ENCODE results near the gene TDRD3.
A peak's percentile ranks its signal among the peaks of the same experiment; 100 is the strongest.
"Not testable (repeated sequence)": the region's sequence is repeated elsewhere in the genome, so short reads cannot be mapped to it uniquely, and the experiment has no call there.

TDRD3 gene

DNA sequence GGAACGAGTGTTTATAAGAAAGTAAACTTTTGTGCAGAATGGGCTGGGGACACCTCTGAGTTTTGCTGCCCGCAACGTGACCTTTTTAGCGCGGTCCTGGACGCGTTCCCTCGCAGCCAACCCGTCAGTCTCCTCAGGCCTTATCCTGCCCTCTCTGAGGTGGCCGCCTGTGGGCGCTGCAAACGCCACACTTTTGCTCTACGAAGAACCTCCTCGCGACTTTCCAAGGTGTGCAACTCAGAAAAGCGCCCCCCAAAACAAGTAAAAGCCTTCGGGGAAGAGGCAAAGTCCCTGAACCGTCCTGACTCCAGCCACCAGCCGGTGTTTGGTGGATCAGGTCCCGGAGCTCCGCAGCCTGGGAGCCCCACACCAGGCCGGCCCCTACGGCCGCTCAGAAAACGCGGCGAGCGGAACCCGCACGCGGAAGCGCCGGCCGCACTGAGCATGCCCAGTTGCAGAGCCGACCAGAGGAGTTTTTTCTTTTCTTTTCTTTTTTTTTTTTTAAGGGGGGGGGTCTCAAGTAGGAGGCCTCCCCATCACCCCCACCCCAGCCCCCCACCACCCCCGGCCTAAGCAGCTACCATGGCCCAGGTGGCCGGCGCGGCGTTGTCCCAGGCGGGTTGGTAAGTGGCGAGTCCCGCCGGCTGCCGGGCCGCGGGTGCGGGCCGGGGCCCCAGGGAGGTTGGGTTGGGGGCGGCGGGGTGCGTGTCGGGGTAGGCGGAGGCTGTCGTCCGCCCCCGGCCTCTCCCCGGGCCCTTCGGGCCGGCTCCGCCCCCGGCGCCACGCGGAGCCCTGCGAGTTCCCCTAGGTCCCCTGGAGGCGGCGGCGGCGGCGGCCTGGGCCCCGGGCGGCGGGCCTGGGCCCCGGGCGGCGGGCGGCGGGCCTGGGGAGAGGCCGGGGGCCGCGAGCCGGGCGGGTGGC is at the start of gene TDRD3:
TDRD3 (plus strand) TSS at position 438 of the 921 bp plus-strand sequence; CDS start at position 583, 145 bp downstream.
- DNase-seq (ENCODE audit: low read depth): peak; percentile 63

DNA sequence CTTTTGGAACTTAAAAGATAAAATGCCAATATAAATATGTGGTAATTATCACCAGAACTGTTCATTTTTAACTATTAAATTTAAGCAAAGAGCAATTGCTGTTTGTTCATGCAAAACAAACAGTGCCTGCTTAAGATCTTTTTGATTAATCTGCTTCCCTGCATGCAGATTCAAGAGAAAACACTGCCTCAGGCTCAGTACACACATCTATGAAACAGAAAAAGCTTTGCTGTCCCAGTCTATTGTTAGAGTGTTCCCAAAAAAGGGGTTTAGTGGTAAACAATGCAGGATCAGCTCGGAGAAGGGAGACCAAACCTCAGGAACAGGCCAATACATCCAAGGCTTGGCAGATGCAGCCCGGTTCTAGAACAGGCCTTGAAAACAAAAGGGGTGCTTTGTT is 49.3 kb upstream of the TDRD3 start:
- DNase-seq (ENCODE audit: low read depth): no peak

DNA sequence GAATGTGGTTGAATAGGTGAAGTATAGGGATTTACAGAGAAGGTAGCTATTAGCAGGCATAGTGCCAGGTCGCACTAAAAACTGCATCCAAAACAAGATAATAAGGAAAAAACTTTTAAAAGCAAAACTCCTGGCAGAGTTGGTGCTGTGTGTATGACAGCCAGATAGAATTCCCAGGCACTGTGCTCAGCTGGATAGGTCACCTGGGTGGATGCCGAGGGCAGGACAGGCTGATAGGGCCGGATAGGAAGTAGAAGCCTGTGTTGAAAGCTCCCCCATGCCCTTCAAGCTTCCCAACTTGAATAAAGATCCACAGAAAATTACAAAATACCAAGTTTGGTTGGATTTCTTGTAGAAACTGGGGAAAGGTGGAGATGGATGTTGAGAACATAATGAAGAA is 48.9 kb upstream of the TDRD3 start:
- DNase-seq (ENCODE audit: low read depth): no peak

DNA sequence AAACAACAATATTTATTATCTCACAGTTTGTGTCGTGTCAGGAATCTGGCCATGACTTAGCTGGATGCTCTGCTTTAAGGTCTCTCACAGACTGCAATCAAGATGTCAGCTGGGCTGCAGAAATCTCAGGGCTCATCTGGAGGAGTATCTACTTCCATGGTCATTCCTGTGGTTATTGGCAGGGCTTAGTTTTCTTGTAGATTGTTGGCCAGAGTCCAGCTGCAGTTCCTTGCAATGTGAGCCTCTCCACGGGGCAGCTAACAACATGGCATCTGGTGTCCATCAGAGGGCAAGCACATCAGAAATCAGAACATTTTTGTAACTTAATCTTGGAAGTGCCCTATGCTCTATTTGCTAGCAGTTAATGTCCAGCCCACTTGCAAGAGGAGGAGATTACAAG is 45.7 kb upstream of the TDRD3 start:
- DNase-seq (ENCODE audit: low read depth): no peak

DNA sequence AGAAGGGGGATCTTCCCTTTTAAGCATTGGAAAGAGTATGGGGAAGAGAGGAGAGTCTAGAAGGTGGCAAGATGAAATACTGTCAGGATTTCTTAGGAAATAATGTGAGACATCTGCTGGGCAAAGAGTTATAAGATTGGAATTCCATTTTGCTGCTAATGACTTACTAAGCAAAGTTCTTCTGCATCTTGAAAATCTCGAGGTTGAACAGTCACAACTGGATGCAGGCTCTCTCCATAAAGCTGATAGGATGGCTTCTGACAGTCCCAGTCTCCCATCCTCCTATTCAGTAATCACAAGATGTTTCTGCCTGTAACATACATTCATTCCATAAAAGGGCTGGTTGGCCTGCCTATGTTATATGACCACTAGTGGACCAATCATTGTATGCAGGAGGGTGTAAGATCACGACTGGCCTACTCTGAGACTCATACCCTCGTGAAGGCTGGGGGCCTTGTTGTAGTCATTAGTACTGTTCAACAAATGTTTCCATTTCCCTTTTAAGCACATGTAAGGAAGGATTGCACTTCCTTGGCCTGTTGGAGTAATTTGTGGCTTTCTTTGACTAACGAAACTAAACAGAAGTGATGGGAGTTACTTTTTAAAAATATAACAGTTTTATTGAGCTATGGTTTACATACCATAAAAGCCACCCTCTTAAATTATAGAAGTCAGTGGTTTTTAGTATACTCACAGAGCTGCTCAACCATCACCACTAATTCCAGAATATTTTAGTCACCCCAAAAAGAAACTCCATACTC is 45.0 kb upstream of the TDRD3 start:
- no peak for DNase-seq (ENCODE audit: low read depth)

DNA sequence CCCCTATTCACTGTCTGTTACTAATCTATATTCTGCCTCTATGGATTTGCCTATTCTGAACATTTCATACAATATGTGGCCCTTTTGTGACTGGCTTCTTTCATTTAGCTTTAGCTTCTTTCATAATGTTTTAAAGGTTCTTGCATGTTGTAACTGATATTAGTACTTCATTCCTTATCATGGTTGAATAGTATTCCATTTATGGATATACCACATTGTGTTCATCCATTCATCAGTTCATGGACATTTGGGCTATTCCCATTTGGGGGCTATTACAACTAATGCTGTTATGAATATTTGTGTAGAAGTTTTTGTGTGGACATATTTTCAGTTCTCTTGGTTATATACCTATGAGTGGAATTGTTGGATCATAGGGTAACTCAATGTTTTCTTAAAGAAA is 44.4 kb upstream of the TDRD3 start:
- DNase-seq (ENCODE audit: low read depth): no peak

DNA sequence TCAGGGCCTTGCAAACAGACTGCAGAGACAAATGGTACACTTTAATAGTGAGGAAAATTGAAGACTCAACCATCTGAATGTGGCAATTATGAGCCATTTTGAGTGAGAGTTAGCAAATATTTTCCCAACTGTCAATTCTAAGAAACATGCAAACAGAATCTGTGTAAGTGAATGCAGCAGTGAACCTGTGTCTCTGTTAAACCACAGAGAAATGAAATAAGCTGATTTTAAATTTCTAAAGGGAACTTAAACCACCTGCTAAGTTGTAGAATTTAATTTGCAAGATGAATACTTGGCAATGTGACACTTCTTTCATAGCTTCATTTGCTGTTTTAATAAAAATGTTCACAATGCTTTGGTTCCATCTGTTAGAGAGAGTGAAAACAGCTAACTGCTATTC is 42.0 kb upstream of the TDRD3 start:
- no peak for DNase-seq (ENCODE audit: low read depth)

DNA sequence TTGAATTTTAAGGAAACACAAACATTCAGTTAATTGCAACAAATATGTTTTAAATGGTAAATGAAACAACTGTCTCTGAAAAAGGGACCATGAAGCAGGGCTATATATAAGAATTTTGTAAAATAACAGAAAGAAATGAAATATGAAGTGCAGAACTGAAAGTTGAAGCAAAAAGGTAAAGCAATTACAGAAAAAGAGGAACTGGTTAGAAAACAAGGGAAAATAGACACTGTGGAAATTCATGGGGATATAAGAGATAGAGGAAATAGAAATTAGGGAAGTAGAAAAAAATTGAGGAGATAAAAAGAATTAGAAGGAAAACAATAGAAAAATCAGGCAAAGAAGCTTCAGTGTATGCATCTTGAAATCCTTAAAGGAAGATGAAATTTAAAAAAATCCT is 40.0 kb upstream of the TDRD3 start:
- DNase-seq (ENCODE audit: low read depth): no peak

DNA sequence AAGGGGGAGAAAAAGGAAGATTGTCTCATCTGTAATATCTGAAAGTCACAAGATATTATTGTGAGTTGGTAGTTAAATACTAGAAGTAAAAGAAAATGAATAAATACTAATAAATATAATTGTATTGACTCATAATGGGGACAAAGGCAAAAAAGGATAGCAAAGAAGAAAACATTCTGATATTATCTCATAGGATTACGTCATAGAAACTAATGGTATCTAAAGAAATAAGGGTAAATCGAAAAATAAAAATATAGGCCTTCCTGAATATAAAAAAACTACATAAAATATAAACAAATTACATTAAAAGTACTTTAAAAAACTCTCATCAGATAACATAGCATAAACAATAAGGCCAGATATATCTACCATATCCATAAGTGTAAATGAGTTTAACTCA is 38.6 kb upstream of the TDRD3 start:
- no peak for DNase-seq (ENCODE audit: low read depth)

DNA sequence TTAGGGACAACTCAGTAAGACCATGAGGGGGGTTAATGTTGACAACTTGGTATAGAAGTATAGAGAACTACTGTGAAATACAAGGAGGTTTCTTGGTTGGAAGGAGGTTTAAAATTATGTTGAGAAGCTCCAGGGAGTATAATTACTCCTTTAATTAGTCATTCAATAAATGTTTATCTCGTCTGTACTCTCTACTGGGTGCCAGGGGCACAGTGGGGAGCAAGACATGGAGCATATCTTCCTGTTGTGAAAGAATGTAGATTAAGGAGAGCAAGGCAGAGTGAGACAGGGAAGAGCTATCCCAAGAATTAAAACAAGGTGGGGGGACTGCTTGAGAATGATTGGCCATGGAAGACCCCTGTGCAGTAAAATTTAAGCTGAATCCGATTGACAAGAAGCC is 33.7 kb upstream of the TDRD3 start:
- DNase-seq (ENCODE audit: low read depth): no peak

DNA sequence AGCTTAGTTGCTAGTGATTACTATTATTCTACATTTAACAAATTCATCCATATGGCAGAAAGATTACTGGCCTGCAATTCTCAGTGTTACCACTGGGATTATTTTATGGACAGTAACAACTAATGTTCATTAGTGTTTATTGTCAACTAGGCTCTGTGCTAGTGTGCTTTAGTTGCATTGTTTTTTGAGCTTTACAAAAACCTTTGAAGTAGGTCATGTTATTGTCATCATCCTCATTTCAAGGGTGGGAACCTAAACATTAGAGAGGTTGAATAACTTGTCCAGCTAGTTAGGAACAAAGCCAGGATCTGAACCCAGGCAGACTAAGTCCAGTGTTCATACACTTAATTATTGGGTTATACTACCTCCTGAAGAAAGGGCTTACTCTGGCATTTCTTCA is 27.8 kb upstream of the TDRD3 start:
- no peak for DNase-seq (ENCODE audit: low read depth)

DNA sequence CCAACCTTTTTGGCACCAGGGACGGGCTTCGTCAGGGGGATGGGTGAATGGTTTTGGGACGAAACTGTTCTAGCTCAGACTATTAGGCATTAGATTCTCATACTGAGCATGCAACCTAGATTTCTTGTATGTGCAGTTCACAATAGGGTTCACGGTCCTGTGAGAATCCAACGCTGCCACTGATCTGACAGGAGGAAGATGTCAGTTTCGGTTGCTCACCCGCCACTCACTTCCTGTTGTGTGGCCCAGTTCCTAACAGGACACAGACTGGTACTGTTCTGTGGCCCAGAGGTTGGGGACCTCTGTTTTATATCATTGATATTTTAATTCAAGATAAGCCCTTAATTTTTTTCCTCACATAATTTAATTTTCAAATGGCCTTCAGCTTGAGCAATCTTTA is 26.7 kb upstream of the TDRD3 start:
- no peak for DNase-seq (ENCODE audit: low read depth)

DNA sequence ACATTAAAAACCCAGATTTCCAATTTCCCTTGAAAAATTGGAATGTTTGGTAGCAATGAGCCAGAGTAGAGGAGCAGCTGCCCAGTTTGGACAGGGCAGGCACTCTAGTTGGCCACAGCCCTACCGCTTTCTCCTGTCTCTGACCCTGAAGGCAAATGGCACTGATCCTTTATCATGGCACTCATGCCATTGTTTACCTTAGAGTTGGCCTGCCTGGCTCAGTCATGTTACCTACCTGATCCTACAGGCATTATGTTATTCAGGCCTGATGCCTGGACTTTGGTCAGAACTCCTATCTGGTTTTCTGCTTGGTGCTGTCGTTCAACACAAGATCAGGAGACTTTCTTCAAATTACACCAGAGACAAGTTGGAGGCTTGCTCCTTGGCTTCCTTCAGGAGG is 24.9 kb upstream of the TDRD3 start:
- DNase-seq (ENCODE audit: low read depth): no peak

DNA sequence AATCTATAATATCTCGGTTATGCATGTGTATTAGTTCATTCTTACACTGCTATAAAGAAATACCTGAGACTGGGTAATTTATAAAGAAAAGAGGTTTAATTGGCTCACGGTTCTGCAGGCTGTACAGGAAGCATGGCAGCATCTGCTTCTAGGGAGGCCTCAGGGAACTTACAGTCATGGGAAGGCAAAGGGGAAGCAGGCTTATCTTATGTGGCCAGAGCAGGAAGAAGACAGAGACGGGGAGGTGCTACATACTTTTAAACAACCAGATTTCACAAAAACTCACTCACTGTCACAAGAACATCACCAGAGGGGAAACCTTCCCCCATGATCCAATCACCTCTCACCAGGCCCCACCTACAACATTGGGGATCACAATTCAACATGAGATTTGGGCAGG is 17.7 kb upstream of the TDRD3 start:
- DNase-seq (ENCODE audit: low read depth): not testable (repeated sequence)

DNA sequence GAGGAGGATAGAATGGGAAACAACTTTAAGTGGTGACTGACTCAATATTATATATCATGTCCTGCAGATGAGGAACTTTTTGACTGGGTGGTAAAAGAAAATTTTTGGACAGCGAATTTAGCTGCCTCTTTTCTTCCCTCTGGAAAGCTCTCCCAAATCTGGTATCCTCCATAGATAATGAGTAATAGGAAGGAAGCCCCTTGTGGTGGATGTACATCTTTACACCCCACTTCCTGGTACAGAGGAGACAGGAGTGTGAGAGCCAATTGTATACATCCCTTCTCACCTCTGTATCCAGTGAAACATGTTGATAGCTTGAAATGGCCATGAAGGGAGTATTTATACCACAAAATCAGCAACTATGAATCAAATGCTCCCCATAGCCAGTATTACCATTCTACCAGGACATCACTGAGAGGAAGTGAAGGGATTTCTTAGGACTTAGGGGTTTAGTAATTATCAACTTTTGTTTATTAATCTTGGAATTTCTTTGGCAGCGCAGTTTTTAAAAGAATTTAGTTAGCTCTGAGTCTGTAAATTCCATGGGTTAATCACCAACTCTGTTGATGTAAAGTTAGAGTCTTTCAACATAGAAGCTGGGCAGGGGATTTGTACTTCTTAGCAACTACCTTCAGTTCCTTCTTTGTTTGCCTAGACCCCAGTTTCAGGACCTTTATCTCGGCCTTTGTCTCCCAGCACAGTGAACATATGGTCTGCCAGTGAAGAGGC is 17.0 kb upstream of the TDRD3 start:
- no peak for DNase-seq (ENCODE audit: low read depth)

DNA sequence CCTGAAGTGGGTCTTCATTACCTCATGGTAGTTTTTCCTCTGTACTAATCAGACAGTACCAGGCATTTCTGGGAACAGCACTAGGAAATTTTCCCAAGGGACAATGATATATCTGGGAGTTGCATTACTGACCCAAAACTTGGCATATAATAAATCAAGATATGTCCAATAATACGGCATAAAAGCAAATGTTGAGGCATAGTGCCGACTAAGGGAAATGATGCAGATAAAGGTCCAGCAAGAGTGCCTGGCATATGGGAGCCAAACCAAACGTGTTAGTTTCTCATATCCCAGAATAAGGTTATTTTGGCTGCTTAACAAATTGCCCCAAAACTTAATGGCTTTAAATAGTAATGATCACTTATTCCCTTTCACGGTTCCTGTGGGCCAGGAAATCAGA is 12.1 kb upstream of the TDRD3 start:
- no peak for DNase-seq (ENCODE audit: low read depth)

DNA sequence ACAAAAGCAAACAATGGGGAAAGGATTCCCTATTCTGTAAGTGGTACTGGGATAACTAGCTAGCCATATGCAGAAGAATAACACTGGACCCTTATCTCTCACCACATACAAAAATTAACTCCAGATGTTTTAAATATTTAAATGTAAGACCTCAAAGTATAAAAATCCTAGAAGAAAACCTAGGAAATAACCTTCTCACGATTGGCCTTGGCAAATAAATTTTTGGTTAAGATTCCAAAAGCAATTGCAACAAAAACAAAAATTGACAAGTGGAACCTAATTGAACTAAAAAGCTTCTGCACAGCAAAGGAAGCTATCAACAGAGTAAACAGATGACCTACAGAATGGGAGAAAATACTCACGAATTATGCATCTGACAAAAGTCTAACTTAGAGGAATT is 10.8 kb upstream of the TDRD3 start:
- DNase-seq (ENCODE audit: low read depth): no peak

DNA sequence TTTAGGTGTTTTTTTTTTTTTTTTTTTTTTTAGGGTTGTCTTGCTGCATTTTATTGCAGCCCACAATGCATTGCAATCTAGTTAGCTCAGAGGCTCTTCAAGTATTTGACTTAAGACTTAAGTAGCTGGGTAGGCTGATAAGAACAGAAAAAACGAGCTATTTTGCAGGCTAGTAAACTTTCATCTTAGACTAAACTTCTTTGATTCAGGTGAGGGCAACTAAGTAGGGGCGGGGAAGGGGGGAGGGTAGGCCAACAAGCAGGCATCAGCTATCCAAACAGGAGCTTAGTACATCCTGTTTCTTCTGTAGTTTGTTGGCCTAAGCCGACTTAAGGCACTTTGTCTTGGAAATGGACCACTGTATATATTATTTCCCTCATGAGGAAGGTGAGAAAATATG is 4.9 kb upstream of the TDRD3 start:
- DNase-seq (ENCODE audit: low read depth): no peak

DNA sequence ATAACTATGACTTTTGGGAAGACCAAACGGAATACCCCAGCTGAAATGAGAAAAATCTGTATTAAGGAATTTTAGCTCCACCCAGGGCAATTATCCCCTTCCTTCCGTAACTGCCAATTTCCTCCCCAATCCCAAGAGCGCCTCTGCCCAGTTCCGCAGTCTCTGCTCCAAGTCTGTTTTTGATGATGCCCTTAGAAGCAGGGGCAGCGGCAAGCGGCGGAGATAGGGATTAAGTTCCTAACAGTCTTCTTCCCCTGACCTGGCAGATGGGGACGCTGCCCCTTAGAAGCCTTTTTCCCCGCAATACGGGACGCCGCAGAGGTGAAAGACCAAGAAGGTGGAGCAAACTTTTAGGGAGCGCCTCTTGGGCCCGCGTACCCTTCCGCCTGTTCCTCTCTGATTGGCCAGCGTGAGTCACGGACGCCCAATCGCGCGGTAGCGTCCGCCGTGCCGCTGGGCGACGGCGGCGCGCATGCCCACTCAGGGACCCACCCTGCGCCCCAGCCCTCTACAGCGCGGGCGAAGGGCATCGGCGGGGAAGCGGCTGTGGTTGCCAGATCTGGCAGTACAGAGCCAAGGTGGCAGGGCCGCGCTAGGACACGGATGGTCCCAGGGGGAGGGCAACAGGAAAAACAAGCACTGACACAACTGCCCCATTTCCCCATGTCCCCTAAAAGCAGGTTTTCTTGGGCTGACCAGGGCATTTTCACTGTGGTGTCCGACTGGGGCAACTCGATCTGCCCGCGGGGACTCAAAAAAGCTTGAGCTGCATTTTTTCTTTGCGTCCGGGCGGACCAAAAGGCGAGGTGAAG is 843 bp upstream of the TDRD3 start:
- peak; percentile 81 for DNase-seq (ENCODE audit: low read depth)

DNA sequence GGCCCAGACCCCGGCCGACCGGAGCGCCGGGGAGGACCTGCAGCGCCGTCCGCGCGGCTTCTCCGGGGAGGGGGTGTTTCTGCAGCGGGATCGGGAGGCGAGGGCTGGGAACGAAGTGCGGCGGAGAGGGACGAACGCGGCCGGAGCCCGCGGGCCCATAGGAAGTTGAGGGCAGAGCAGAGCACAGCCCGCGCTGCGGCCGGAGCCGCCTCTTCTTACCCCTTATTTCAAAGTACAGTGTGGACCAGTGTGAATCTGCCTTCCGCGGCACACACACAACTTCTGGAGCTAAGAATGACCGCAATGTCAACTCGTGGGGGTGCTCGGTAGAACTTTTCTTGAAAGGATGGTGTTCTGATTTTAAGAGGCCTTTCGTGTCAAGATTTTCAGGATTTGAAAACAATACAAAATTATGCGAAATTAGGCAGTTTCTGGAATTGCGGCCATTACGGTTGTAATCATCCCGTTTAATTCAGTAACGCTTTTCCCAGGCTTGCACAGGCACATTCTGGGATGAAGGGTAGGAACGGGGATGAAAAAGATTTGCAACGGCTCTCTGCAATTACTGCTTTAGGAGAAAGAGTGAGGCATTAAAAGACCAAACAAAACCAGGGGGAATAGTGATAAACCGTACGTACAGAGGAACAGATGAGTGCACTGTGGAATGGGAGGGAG is 821 bp downstream of the TDRD3 start:
- peak; percentile 13 for DNase-seq (ENCODE audit: low read depth)

DNA sequence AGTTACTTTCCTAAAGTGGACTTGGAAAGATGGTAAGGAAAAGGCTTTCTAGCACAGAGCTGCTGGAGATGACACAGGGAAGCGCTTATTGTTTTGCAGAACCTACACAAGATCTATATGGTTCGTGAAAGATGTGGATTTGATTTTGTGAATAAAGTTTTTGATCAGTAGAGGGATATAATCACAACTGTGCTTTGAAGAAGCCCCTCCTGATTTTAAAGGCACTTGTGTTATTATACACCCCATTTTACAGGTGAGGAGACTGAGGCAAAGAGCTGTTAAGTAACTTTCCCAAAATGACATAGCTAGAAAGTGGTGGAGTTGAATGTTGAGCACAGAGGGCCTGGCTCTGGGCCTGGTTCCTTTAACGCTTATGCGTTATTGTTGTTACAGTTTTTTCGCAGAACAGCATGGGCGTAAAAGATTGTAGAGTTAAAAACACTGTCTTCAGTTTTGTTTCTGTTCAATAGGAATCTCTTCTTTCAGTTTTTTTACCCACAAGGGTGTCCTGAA is 1.4 kb downstream of the TDRD3 start:
- DNase-seq (ENCODE audit: low read depth): no peak

Data from activated T-helper 1 cell treated with Interleukin-2 at 50 U/mL for 16 hours (primary cell).